Activated CD4-positive, alpha-beta memory T cell treated with anti-CD3 and anti-CD28 coated beads for 36 hours (primary cell): Measurements from ENCODE around the gene KLC1. TPM values are rescaled to one million over a fixed set of nuclear protein-coding genes. Genes with fewer than 3 reads are reported as not detected.

ENCODE experiments used
- CTCF ChIA-PET: fragments of 350-600 bp; sonication (Branson Sonifier 250); formaldehyde crosslinking; loops from one replicate; lab custom pipeline; 2021; ENCODE audit warnings: antibody characterized with exemption, inconsistent platforms; lab: Charles Lee
- POLR2A ChIA-PET: fragments of 350-600 bp; sonication (Branson Sonifier 250); formaldehyde crosslinking; loops from one replicate; lab custom pipeline; 2021; ENCODE audit warnings: antibody characterized with exemption; lab: Charles Lee
- DNase-seq: peaks from one replicate; pipeline ENCODE4 v3.0.0-alpha.2; 2020
- H3K27ac Mint-ChIP-seq: one replicate; pipeline ENCODE4 v1.8.0; 2021; ENCODE audit warnings: mixed read lengths
- H3K27me3 Mint-ChIP-seq: one replicate; pipeline ENCODE4 v1.8.0; 2021; ENCODE audit warnings: mixed read lengths
- H3K36me3 Mint-ChIP-seq: one replicate; pipeline ENCODE4 v1.8.0; 2021; ENCODE audit warnings: mixed read lengths
- H3K4me1 Mint-ChIP-seq: one replicate; pipeline ENCODE4 v1.8.0; 2021; ENCODE audit warnings: low read depth, mixed read lengths
- H3K4me3 Mint-ChIP-seq: one replicate; pipeline ENCODE4 v1.8.0; 2021; ENCODE audit warnings: mild to moderate bottlenecking, mixed read lengths
- H3K9me3 Mint-ChIP-seq: one replicate; pipeline ENCODE4 v1.8.0; 2021; ENCODE audit warnings: mixed read lengths
- intact Hi-C: fragments of 100-400 bp; cut with micrococcal nuclease; formaldehyde crosslinking; loops from one replicate; pipeline ENCODE4 v1.15.1; 2023
- total RNA-seq, 2 experiments: library from RNA; stranded (reverse); gene quantifications; one replicate each; pipeline ENCODE4 v1.2.3, GENCODE V29; 2021

The KLC1 gene
- total RNA-seq: 100 to 1,000 TPM; 119 to 130 TPM

DNA sequence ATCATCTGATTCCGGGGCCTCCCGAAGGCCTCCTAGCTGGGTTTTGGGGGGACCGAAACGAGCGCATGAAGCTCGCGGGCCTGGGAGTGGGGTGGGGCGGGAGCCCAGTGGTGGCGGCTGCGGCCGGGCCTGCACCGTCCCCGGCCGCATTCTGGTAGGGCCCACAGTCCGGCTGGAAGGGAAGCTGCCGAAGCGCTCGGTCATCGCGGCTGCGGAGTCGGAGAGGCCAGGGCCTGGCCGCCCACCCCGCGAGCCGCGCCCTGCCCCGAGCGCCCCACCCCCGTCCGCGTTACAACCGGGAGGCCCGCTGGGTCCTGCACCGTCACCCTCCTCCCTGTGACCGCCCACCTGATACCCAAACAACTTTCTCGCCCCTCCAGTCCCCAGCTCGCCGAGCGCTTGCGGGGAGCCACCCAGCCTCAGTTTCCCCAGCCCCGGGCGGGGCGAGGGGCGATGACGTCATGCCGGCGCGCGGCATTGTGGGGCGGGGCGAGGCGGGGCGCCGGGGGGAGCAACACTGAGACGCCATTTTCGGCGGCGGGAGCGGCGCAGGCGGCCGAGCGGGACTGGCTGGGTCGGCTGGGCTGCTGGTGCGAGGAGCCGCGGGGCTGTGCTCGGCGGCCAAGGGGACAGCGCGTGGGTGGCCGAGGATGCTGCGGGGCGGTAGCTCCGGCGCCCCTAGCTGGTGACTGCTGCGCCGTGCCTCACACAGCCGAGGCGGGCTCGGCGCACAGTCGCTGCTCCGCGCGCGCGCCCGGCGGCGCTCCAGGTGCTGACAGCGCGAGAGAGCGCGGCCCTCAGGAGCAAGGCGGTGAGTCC, at the start of gene KLC1:
KLC1 (plus strand) TSS at position 528 of the 819 bp plus-strand sequence. CDS start 25,354 bp downstream, outside the sequence.
- Mint-ChIP-seq H3K4me1 (peaks cover 36% of the 10 kb centered on the region), H3K4me3 (peak within 1 kb of the TSS; percentile 84), H3K36me3 (no peaks in the 10 kb centered on the region), H3K27ac (peak within 1 kb of the TSS; percentile 83), H3K27me3 (no peaks in the 10 kb centered on the region), H3K9me3 (no peaks in the 10 kb centered on the region)
- ChIA-PET POLR2A (interaction anchor here (0.5 to 1.3 kb wide), 2 partner anchors 8 to 87 kb away, joined by 5 to 6 read pairs; partner anchors contain the start of genes XRCC3 and ZFYVE21), CTCF (interaction anchor here (0.8 kb wide), 1 partner anchor 1113 kb away, joined by 3 read pairs; no protein-coding TSS in a partner anchor)
- intact Hi-C loops: loop anchor here (1.0 kb wide), 2 partner anchors 67 to 86 kb away; partner anchors contain the start of genes BAG5, COA8, XRCC3 and ZFYVE21
- peak; percentile 88 for DNase-seq

DNA sequence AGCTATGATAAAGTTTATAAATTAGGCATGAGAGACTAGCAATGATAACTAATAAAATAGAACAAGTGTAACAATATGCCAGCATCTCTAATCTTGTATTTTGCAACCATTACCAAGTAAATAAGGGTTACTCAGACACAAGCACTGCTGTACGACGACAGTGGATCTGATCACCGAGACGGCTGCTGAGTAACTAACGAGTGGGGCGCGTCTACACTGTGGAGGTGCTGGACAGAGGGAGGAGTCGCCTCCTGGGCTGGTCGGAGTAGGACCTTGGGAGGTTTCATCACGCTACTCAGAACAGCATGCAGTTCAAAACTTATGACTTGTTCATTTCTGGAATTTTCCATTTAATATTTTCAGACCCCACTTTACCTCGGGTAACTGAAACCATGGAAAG, 47.8 kb upstream of the KLC1 start:
- CTCF ChIA-PET: no interaction called here
- DNase-seq: no peak
- no peaks in the 10 kb centered on the region for H3K36me3 Mint-ChIP-seq
- H3K9me3 Mint-ChIP-seq: no peaks in the 10 kb centered on the region
- no peak overlapping the region for H3K27ac Mint-ChIP-seq
- intact Hi-C loops: no loop called here
- no peaks in the 10 kb centered on the region for H3K27me3 Mint-ChIP-seq
- no peak overlapping the region for H3K4me3 Mint-ChIP-seq
- POLR2A ChIA-PET: no interaction called here
- no peaks in the 10 kb centered on the region for H3K4me1 Mint-ChIP-seq

DNA sequence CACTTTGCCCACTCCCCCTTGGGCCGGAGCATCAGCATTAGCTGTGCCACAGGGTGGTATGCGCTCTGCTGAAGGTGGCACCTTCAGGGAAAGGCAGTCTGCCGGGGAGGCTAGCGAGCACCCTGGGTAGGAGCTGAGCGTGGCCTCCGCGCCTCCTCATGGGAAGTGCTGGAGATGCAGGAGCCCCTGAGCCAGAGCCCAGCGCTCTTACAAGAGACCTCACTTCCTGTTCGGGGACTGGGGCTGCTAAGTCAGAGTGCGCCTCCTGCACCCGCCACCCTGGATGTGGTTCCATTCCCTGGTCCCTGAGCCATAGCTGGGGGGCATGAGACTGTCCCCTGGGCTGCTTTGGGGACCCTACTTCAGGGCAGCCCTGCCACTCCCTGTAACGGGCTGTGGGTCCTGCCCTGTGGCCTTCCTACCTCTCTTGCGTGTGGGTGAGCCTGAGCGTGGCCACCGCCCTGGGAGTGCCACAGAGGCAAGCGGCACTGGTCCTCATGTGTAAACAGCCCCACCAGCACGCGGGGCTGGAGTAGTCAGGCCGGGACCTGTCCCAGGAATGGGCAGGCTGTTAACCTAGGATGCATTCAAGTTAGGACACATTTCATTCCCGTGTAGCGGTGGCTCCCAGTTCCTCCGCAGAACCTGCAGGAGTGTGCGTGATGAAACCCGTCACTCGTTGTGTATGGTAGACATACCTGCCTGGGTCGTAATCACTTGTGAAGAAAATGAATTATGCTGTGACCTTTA, 46.9 kb upstream of the KLC1 start:
- Mint-ChIP-seq H3K9me3 (no peaks in the 10 kb centered on the region), H3K27ac (no peak overlapping the region), H3K4me3 (no peak overlapping the region), H3K36me3 (peaks cover 3% of the 10 kb centered on the region), H3K27me3 (no peaks in the 10 kb centered on the region), H3K4me1 (no peaks in the 10 kb centered on the region)
- no peak for DNase-seq
- ChIA-PET POLR2A (no interaction called here), CTCF (no interaction called here)
- intact Hi-C loops: no loop called here

DNA sequence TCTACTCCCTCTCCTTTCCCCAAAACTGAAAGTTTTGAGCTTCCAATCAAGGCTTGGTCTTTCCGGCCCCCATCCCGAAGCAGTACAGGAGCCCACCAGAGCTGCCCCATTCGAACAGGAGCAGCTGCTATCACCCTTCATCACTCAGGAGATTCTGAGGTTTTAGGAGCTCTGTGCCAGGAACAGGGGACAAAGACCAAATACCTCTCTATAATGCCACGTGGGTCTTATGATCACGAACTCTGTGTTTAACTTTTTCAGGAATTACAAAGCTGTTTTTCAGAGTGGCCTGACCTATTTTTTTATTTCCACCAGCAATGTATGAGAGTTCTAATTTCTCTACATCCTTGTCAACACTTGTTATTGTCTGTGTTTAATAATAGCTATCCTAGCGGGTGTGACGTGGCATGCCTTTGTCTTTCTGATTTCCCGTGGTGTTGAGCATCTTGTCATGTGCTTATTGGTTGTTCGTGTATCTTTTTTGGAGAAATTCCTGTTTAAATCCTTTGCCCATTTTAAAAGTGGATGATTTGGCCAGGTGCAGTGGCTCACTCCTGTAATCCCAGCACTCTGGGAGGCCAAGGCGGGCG, 44.6 kb upstream of the KLC1 start:
- intact Hi-C loops: no loop called here
- no peak for DNase-seq
- H3K27ac Mint-ChIP-seq: no peak overlapping the region
- ChIA-PET CTCF (interaction anchor here (0.6 kb wide), 1 partner anchor 242 kb away, joined by 3 read pairs; no protein-coding TSS in a partner anchor), POLR2A (no interaction called here)
- H3K4me1 Mint-ChIP-seq: no peaks in the 10 kb centered on the region
- H3K9me3 Mint-ChIP-seq: no peaks in the 10 kb centered on the region
- no peak overlapping the region for H3K4me3 Mint-ChIP-seq
- H3K27me3 Mint-ChIP-seq: no peaks in the 10 kb centered on the region
- peaks cover 7% of the 10 kb centered on the region for H3K36me3 Mint-ChIP-seq

DNA sequence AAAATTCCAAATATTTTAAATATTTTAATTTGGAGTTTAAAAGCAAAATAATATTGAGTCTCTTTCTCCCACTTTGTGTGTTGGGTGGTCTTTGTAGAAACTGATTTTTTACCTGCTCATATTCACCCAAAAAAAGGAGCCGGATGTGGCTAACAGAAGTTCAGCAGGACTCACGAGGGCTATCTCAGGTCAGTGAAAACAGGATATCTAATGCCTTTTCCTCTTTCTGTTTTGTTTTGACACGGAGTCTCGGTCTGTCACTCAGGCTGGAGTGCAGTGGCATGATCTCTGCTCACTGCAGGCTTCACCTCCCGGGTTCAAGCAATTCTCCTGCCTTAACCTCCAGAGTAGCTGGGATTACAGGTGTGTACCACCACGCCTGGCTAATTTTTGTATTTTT, 35.4 kb upstream of the KLC1 start:
- H3K4me3 Mint-ChIP-seq: no peak overlapping the region
- no peaks in the 10 kb centered on the region for H3K27me3 Mint-ChIP-seq
- intact Hi-C loops: no loop called here
- CTCF ChIA-PET: no interaction called here
- H3K4me1 Mint-ChIP-seq: no peaks in the 10 kb centered on the region
- H3K36me3 Mint-ChIP-seq: peaks cover 4% of the 10 kb centered on the region
- H3K9me3 Mint-ChIP-seq: no peaks in the 10 kb centered on the region
- POLR2A ChIA-PET: no interaction called here
- DNase-seq: no peak
- no peak overlapping the region for H3K27ac Mint-ChIP-seq

DNA sequence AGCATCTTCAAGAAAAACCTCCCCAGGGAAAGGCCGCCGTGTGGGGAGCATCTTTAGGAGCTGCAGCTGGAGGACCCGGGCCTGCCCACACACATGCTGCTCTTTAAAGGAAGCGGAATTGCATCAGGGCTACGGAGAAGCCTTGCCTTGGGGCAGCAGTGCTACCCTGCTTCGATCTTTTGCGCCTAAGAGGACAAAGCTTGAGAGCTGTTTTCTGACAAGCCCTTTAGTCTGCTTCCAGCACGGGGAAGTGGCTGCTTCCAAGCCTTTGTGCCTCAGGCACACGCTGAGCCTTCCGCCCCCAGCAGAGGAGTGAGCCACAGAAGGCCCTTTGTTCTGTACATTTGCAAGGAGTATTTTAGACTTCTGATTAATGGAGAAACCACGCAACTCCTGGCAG, 34.7 kb upstream of the KLC1 start:
- Mint-ChIP-seq H3K4me3 (no peak overlapping the region), H3K27me3 (no peaks in the 10 kb centered on the region), H3K4me1 (no peaks in the 10 kb centered on the region), H3K36me3 (peaks cover 1% of the 10 kb centered on the region), H3K9me3 (no peaks in the 10 kb centered on the region), H3K27ac (no peak overlapping the region)
- DNase-seq: no peak
- intact Hi-C loops: no loop called here
- POLR2A ChIA-PET: no interaction called here
- CTCF ChIA-PET: no interaction called here

DNA sequence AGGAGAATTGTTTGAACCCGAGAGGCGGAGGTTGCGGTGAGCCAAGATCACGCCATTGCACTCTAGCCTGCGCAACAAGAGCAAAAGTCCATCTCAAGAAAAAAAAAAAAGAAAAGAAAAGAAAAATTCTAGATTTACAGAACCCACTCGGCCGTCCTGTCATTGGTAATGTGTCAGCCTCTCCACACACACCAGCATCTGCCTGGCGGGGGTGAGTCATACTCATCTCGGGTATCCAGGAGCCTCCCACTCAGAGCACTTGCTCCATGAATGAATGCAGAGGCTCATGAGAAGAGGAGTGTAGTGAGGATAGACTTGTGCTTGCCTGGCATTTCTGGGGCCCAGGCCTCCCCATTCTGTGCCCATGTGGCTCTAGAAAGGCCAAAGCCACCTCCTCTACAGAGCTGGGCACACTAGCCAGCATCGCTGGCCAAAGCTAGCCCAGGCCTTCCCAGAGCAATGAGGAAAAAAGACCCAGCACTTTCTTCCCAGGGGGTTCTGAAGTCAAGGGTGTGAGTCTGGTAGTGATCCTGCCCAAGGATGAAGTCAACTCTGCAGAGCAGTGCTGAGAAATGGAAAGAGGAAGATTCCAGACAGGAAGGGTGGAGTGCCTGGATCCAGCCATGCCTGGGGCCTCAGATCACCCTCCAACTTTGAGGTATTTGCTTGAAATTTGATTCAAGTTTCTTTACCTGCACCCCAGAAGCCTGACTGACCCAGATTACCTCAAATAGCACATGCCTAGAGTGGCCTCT, 31.2 kb upstream of the KLC1 start:
- ChIA-PET CTCF (no interaction called here), POLR2A (no interaction called here)
- intact Hi-C loops: no loop called here
- Mint-ChIP-seq H3K4me3 (no peak overlapping the region), H3K27ac (no peak overlapping the region), H3K27me3 (no peaks in the 10 kb centered on the region), H3K4me1 (no peaks in the 10 kb centered on the region), H3K9me3 (no peaks in the 10 kb centered on the region), H3K36me3 (no peaks in the 10 kb centered on the region)
- DNase-seq: peak; percentile 30

DNA sequence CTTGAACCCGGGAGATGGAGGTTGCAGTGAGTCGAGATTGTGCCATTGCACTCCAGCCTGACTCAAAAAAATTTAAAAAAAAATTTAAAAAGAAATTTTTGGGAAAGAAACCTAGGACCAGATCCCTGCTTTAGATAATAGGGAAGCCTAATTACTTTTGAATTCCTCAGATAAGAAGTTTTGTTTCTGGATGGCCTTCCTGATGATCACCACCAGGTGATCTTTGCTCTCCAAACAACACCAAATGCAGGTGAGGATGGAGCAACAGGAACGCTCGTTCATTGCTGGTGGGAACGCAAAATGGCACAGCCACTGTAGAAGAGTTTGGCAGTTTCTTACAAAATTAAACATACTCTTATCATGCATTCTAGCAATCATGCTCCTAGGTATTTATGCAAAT, 28.5 kb upstream of the KLC1 start:
- no peak overlapping the region for H3K27ac Mint-ChIP-seq
- intact Hi-C loops: no loop called here
- ChIA-PET CTCF (no interaction called here), POLR2A (no interaction called here)
- H3K9me3 Mint-ChIP-seq: no peaks in the 10 kb centered on the region
- no peaks in the 10 kb centered on the region for H3K4me1 Mint-ChIP-seq
- H3K27me3 Mint-ChIP-seq: no peaks in the 10 kb centered on the region
- no peak for DNase-seq
- no peak overlapping the region for H3K4me3 Mint-ChIP-seq
- no peaks in the 10 kb centered on the region for H3K36me3 Mint-ChIP-seq

DNA sequence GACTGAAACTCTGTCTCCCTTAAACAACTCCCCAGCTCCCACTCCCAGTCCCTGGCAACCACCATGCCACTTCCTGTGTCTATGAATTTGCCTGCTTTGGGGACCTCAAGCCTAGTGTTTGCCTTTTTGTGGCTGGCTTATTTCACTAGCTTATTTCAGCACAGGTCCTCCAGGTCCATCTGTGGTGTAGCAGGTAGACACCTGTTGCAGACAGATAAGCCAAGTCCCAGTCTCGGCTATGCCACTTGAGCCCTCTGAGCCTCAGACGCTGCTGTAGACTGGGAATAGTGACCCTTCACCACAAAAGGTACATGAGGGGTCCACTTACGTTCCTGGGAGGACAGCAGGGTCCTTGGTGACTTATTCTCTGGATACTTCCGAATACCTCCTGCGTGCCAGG, 24.4 kb upstream of the KLC1 start:
- intact Hi-C loops: no loop called here
- H3K27me3 Mint-ChIP-seq: peaks cover 4% of the 10 kb centered on the region
- H3K4me3 Mint-ChIP-seq: no peak overlapping the region
- H3K4me1 Mint-ChIP-seq: peaks cover 16% of the 10 kb centered on the region
- CTCF ChIA-PET: no interaction called here
- DNase-seq: no peak
- H3K9me3 Mint-ChIP-seq: no peaks in the 10 kb centered on the region
- no peak overlapping the region for H3K27ac Mint-ChIP-seq
- no peaks in the 10 kb centered on the region for H3K36me3 Mint-ChIP-seq
- POLR2A ChIA-PET: no interaction called here

DNA sequence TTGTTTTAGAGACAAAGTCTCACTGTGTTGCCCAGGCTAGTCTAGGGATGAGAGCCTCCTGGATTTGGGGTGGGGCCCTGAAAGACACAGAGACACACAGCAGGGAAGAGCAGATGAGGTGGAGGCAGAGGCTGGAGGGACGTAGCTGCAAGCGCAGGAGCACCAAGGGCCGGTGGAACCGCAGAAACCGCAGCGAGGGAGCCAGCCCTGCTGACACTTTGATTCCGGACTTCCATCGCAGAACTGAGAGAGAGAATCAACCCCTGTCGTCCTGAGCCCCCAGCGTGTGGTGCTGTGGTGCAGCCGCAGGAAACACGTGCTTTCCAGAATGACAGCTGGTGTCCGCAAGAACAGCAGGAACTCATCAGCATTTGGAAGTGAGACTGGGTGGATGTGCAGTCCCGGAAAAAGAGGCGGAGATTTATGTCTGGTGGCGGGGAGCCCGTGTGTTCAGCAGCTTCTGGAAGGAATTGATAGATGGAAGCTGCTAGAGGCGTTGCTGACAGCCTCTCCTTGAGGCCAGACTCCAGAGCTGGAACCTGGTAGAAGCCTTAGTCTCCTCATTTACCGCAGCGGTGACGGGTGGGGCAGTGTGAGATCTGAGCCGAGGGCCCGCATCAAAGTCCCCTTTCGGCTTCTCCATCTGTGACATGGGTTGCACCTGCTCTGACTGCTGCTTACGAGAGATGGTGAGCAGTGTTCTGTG, 21.9 kb upstream of the KLC1 start:
- H3K9me3 Mint-ChIP-seq: peaks cover 11% of the 10 kb centered on the region
- peak overlapping the region; percentile 48 for H3K4me3 Mint-ChIP-seq
- ChIA-PET CTCF (interaction anchor here (0.9 to 1.8 kb wide), 4 partner anchors 46 to 294 kb away, joined by 3 to 4 read pairs (median 3); no protein-coding TSS in a partner anchor), POLR2A (no interaction called here)
- H3K27ac Mint-ChIP-seq: no peak overlapping the region
- intact Hi-C loops: no loop called here
- H3K27me3 Mint-ChIP-seq: peaks cover 4% of the 10 kb centered on the region
- H3K36me3 Mint-ChIP-seq: peaks cover 7% of the 10 kb centered on the region
- peak; percentile 81 for DNase-seq
- peaks cover 16% of the 10 kb centered on the region for H3K4me1 Mint-ChIP-seq

DNA sequence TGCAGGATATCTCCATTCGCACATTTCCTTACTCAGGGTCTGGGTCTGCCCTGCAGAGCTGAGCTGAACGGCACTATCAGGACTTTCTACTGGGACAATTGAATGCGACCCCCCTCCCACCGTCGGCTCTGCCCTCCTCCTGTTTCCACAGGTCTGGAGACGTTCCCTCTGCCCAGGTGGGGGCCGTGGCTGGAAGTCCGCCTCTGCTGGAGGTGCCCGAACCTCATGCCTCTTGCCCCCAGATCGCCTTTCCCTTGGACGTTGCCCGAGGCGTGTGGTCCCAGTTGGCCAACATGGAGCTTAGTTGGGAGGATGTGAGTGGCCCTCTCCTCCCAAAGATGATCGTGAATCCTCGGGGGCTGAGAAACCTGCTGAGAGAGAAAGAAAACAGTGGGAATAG, 21.2 kb upstream of the KLC1 start:
- ChIA-PET CTCF (interaction anchor here (1.0 to 1.8 kb wide), 3 partner anchors 45 to 293 kb away, joined by 3 to 4 read pairs (median 3); no protein-coding TSS in a partner anchor), POLR2A (interaction anchor here (0.7 kb wide), 1 partner anchor 11 kb away, joined by 3 read pairs; no protein-coding TSS in a partner anchor)
- Mint-ChIP-seq H3K36me3 (peaks cover 7% of the 10 kb centered on the region), H3K4me1 (peaks cover 16% of the 10 kb centered on the region), H3K27ac (no peak overlapping the region), H3K27me3 (peaks cover 4% of the 10 kb centered on the region), H3K9me3 (peaks cover 11% of the 10 kb centered on the region), H3K4me3 (peak overlapping the region; percentile 48)
- intact Hi-C loops: no loop called here
- no peak for DNase-seq
